ENCODE results near the gene RIMBP2.

RIMBP2 gene

DNA sequence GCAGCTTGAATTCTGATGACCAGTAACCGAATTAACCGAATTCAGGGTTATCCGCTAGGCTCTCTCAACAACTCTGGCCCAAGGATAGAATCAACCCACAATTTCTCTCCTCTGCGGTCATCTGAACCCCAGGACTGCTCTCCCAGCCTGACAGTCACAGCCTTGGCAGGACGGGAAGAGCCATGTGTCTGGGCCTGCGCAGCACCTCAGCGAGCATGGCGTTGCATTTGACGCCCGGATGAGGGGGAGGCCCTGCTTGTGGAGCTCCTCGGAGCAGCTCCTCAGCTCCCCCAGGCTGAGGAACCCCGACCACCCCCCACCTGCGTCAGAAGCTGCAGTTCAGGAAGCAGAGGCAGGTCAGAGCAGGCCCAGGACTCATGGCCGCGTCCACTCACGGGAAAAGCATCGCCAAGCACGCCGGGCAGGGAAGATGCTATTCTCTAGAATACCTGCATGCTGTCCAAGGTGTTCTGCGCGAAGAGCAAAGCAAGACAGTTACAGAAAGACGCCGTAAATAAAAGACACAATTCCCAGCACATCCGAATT lies 247.3 kb downstream of the RIMBP2 start:
- no peaks in the 10 kb centered on the region for H3K9me3 ChIP-seq (ENCODE audit: control insufficient read depth, low read length)
- H3K27me3 ChIP-seq (ENCODE audit: control insufficient read depth, insufficient read depth, low read length), result no peaks in the 10 kb centered on the region
- no peak overlapping the region for H3K9ac ChIP-seq (ENCODE audit: low read length)
- no peaks in the 10 kb centered on the region for H3K36me3 ChIP-seq (ENCODE audit: control insufficient read depth, insufficient read depth, low read length)
- H3K4me3 ChIP-seq (ENCODE audit: low read length), result no peak overlapping the region
- no peaks in the 10 kb centered on the region for H3K4me1 ChIP-seq (ENCODE audit: control insufficient read depth, insufficient read depth, low read length)

DNA sequence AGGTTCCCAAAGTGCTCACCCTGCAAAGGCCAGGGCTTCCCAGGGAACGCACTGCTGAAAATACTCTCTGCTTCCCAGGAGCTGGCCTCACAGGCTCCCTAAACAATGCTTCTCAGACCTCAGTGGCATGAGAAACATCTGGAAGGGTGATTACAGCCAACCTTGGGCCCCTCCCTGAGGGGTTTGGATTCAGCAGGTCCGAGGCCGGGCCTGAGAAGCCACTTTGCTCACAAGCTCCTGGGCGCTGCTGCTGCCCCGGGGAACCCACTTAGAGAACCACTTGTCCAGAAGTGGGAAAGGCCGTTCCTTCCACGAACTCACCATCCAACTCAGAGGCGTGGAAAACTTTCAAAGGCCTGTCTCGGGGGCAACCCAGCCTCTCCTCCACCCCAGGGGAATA lies 247.9 kb downstream of the RIMBP2 start:
- Histone ChIP-seq H3K4me3 (ENCODE audit: low read length) (no peak overlapping the region), H3K9me3 (ENCODE audit: control insufficient read depth, low read length) (no peaks in the 10 kb centered on the region), H3K36me3 (ENCODE audit: control insufficient read depth, insufficient read depth, low read length) (no peaks in the 10 kb centered on the region), H3K27me3 (ENCODE audit: control insufficient read depth, insufficient read depth, low read length) (no peaks in the 10 kb centered on the region), H3K9ac (ENCODE audit: low read length) (no peak overlapping the region), H3K4me1 (ENCODE audit: control insufficient read depth, insufficient read depth, low read length) (no peaks in the 10 kb centered on the region)

DNA sequence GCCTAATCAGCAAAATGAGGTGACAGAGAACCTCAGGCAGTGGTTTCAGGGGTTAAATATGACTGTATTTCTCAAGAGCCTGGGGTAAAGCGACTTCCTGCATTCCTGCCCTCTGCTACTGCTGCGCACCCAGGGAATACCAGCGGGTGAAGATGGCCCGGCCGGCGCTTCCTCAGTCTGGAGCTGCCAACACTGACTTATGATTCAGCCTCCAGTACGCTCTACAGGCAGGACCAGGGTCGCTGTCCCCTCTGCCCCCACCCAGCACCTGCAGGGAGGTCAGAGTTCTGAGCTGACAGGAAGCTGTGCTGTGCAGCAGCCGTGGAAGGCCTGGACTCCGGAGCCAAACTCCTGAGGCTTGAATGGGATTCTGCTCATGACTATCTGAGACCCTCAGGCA lies 250.5 kb downstream of the RIMBP2 start:
- Histone ChIP-seq H3K36me3 (ENCODE audit: control insufficient read depth, insufficient read depth, low read length) (no peaks in the 10 kb centered on the region), H3K27me3 (ENCODE audit: control insufficient read depth, insufficient read depth, low read length) (no peaks in the 10 kb centered on the region), H3K4me1 (ENCODE audit: control insufficient read depth, insufficient read depth, low read length) (no peaks in the 10 kb centered on the region), H3K4me3 (ENCODE audit: low read length) (no peak overlapping the region), H3K9ac (ENCODE audit: low read length) (no peak overlapping the region), H3K9me3 (ENCODE audit: control insufficient read depth, low read length) (no peaks in the 10 kb centered on the region)

DNA sequence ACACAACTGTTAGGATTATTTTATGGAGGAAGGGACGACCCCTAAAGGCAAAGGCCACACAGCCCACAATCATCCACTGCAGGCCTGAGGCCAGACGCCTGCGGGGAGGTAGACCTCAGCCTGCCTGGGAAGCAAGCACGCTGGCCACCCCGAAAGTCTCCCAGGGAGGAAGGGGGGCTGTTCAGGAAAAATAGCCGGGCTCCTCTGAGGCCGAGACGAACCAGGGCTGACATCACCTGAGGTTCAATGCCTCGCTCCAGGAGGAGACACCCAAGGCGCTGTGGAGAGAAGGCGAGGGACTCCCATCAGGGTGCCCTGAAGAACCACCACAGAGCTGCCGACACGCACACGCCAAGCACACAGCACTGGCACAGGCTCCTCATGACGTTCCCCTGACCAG lies 251.1 kb downstream of the RIMBP2 start:
- H3K27me3 ChIP-seq (ENCODE audit: control insufficient read depth, insufficient read depth, low read length), result no peaks in the 10 kb centered on the region
- H3K4me3 ChIP-seq (ENCODE audit: low read length), result no peak overlapping the region
- no peak overlapping the region for H3K9ac ChIP-seq (ENCODE audit: low read length)
- no peaks in the 10 kb centered on the region for H3K4me1 ChIP-seq (ENCODE audit: control insufficient read depth, insufficient read depth, low read length)
- H3K9me3 ChIP-seq (ENCODE audit: control insufficient read depth, low read length), result no peaks in the 10 kb centered on the region
- H3K36me3 ChIP-seq (ENCODE audit: control insufficient read depth, insufficient read depth, low read length), result no peaks in the 10 kb centered on the region

DNA sequence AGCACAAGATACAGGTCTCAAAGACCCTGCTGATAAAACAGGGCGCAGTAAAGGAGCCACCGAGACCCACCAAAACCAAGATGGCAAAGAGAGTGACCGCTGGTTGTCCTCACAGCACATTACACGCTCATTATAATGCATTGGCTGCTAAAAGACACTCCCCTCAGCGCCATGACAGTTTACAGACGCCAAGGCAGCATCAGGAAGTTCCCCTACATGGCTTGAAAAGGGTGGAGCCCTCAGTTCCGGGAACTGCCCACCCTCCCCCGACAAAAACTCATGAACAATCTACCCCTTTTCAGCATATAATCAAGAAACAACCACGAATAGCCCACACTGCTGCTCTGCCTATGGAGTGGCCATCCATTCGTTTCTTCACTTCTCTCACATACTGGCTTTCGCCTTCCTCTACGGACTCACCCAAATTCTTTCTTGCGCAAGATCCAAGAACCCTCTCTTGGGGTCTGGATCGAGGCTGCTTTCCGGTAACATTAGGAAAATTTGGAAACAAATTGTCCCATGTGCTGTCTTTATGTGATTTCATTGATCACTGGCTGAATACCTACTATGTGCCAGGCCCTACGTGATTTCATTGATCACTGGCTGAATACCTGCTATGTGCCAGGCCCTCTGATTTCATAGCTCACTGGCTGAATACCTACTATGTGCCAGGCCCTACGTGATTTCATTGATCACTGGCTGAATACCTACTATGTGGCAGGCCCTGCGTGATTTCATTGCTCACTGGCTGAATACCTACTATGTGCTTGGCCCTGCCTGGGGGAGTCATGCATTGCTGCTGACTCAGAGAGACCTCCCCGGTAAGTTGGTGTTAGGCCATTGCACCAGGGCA lies 252.1 kb downstream of the RIMBP2 start:
- no peaks in the 10 kb centered on the region for H3K27me3 ChIP-seq (ENCODE audit: control insufficient read depth, insufficient read depth, low read length)
- no peak overlapping the region for H3K4me3 ChIP-seq (ENCODE audit: low read length)

DNA sequence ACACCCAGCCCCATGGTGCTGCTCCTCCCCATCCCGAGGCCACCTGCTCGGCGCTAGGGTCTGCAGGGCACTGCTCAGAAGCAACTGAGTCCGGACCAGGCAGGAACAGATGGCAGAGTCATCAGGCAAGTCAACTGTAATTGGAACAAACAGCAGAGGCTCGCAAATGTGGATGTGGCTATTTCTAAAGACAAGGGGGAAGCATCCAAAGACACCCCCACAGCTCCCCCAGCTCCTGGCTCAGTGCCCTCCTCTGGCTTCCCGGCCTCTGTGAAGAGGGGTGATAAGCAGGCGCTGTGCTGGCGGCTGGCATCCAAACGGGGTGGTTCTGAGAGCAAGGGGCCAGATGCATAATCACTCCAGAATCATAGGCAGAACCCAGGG lies 252.8 kb downstream of the RIMBP2 start:
- H3K9me3 ChIP-seq (ENCODE audit: control insufficient read depth, low read length), result no peaks in the 10 kb centered on the region
- no peak overlapping the region for H3K4me3 ChIP-seq (ENCODE audit: low read length)
- H3K27me3 ChIP-seq (ENCODE audit: control insufficient read depth, insufficient read depth, low read length), result no peaks in the 10 kb centered on the region
- H3K4me1 ChIP-seq (ENCODE audit: control insufficient read depth, insufficient read depth, low read length), result no peaks in the 10 kb centered on the region
- H3K36me3 ChIP-seq (ENCODE audit: control insufficient read depth, insufficient read depth, low read length), result no peaks in the 10 kb centered on the region
- H3K9ac ChIP-seq (ENCODE audit: low read length), result no peak overlapping the region

More for the DNA sequence above, 252.1 kb downstream of the RIMBP2 start:
- no peak overlapping the region for H3K9ac ChIP-seq (ENCODE audit: low read length)
- no peaks in the 10 kb centered on the region for H3K36me3 ChIP-seq (ENCODE audit: control insufficient read depth, insufficient read depth, low read length)
- no peaks in the 10 kb centered on the region for H3K4me1 ChIP-seq (ENCODE audit: control insufficient read depth, insufficient read depth, low read length)
- H3K9me3 ChIP-seq (ENCODE audit: control insufficient read depth, low read length), result no peaks in the 10 kb centered on the region

DNA sequence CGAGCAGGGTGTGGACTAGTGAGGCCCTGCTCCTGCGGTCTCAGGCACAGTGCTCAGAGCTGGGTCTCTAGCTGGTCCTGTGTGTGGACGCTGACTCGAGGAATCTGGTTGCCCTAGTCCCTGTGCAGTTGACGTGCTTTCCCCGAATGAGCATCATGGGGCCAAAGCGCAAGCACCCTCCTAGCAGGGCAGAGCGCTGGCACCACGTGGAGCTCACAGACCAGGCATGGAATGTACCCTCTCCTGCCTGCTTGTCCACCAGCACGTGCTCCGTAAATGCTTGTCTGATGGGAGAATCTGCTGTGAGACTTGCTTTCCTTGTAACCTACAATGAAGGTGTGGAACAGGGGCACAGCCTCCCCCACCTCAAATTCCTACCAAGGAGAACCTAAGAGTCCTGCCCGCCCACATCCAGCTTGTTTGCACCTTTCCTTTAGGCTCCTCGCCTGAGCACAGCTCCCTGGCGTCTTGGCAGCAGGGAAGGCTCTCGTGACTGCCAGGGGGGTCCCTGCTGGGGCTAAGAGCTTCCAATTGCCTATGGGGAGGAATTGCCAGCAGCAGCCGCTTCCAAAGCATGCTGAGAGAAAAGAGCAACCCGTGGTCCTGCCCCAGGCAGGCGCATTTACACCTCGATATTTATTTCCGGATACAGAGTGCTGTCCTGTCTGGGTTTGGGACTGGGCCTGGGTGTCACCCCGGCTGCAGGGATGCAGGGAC lies 253.4 kb downstream of the RIMBP2 start:
- H3K4me1 ChIP-seq (ENCODE audit: control insufficient read depth, insufficient read depth, low read length), result no peaks in the 10 kb centered on the region
- no peaks in the 10 kb centered on the region for H3K27me3 ChIP-seq (ENCODE audit: control insufficient read depth, insufficient read depth, low read length)
- H3K4me3 ChIP-seq (ENCODE audit: low read length), result no peak overlapping the region
- no peaks in the 10 kb centered on the region for H3K9me3 ChIP-seq (ENCODE audit: control insufficient read depth, low read length)
- H3K36me3 ChIP-seq (ENCODE audit: control insufficient read depth, insufficient read depth, low read length), result no peaks in the 10 kb centered on the region
- H3K9ac ChIP-seq (ENCODE audit: low read length), result no peak overlapping the region

DNA sequence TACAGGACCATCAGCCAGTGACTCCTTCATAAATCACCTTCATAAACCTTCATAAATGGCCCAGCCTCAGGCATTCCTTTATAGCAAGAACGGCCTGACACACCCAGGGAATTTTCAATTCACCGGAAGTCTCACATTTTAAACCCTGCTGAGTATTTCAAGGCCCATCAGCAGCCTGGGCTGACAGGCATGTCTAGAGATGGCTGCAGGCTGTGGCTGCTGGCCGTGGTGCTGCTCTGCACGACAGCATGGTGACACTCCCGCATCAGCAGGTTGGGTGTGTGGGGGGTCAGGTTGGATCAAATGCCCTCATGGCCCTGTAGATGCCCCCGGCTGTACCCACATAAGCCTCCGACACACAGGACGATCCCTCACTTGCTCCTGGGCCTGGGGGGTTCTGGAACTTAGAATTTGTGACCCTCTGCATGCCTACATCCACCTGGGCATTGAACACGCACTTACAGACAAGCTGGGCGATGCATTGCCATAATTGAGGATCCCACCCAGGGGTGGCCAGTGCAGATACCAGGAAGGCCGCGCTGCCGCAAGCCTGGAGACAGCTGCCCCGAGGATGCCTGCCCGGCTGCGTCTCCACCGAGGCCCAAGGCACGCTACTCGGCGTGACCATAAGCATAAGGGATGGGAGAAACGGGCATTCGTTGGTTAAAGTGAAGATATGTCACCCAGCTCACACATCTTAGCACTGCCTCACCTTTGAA lies 254.1 kb downstream of the RIMBP2 start:
- Histone ChIP-seq H3K36me3 (ENCODE audit: control insufficient read depth, insufficient read depth, low read length) (no peaks in the 10 kb centered on the region), H3K27me3 (ENCODE audit: control insufficient read depth, insufficient read depth, low read length) (no peaks in the 10 kb centered on the region), H3K9me3 (ENCODE audit: control insufficient read depth, low read length) (no peaks in the 10 kb centered on the region), H3K4me1 (ENCODE audit: control insufficient read depth, insufficient read depth, low read length) (no peaks in the 10 kb centered on the region), H3K4me3 (ENCODE audit: low read length) (no peak overlapping the region), H3K9ac (ENCODE audit: low read length) (no peak overlapping the region)

DNA sequence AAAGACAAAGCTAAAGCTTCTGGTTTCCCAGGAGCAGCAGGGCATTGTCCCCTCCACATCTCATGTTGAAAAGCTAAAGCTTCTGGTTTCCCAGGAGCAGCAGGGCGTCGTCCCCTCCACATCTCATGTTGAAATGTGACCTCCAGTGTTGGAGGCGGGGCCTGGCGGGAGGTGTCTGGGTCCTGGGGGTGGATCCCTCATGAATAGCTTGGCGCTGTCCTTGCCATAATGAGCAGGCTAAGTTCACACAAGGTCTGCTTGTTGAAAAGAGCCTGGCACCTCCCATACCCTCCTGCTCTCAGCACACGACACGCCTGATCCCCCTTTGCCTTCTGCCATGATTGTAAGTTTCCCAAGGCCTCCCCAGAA lies 254.7 kb downstream of the RIMBP2 start:
- H3K4me3 ChIP-seq (ENCODE audit: low read length), result no peak overlapping the region
- no peaks in the 10 kb centered on the region for H3K4me1 ChIP-seq (ENCODE audit: control insufficient read depth, insufficient read depth, low read length)
- no peaks in the 10 kb centered on the region for H3K36me3 ChIP-seq (ENCODE audit: control insufficient read depth, insufficient read depth, low read length)
- H3K27me3 ChIP-seq (ENCODE audit: control insufficient read depth, insufficient read depth, low read length), result no peaks in the 10 kb centered on the region
- no peaks in the 10 kb centered on the region for H3K9me3 ChIP-seq (ENCODE audit: control insufficient read depth, low read length)
- no peak overlapping the region for H3K9ac ChIP-seq (ENCODE audit: low read length)

DNA sequence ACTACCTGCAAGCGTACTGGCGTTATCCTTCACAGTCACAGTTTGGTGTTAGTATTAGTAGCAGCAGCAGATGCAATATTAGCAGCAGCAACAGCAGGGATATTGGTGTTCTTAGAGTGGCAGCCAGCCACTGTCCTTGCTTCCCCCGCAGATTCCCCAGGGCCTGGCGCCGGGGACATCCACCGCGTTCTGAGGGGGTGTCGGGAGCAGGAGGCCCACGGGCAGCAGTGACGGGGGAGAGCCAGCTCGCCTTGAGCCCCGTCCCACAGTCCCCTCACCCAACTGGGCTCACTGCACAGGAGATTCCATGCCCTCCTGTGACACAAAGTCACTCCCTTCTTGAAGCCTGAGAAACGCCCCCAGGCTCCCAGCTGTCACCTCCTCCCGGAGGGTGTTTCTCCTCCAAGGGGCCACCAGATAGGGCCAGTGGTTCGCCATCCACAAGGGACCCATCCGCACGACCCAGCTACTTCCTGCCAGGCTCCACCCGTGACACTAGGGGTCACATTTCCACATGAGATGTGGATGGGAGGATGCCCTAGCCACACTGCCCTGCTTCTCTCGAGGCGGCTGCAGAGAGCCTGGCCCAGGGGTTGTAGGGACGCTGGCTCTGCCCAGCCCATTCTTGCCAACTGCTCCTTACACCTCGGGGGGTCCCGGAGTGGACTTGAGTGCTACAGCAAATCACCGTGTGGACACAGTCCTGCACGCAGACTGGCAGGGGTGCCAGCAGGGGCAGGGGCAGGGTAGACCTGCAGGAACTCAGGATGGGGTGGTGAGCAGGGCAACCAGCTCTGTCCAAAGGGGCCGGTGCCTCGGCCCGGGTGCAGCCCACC lies 255.3 kb downstream of the RIMBP2 start:
- Histone ChIP-seq H3K36me3 (ENCODE audit: control insufficient read depth, insufficient read depth, low read length) (no peaks in the 10 kb centered on the region), H3K4me1 (ENCODE audit: control insufficient read depth, insufficient read depth, low read length) (no peaks in the 10 kb centered on the region), H3K9ac (ENCODE audit: low read length) (no peak overlapping the region), H3K27me3 (ENCODE audit: control insufficient read depth, insufficient read depth, low read length) (no peaks in the 10 kb centered on the region), H3K9me3 (ENCODE audit: control insufficient read depth, low read length) (no peaks in the 10 kb centered on the region), H3K4me3 (ENCODE audit: low read length) (no peak overlapping the region)

DNA sequence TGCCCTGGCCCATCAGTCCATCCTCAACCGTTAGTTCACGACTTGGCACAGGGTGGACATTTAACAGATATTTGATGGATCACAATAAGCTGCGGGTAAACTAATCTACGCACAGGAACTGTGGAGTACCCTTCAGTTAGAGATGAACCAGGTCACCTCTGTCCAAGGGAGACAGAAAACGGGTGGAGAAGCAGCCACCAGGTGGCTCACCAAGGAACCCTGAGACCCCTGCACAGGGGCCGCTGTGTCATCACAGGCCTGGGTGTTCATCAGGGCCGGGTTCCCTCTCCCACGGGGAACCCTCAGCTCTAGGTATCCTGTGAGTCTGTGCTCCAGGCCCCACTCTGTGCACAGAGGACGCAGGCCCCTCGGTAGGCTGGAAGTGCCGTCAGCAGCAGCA lies 256.2 kb downstream of the RIMBP2 start:
- Histone ChIP-seq H3K9me3 (ENCODE audit: control insufficient read depth, low read length) (no peaks in the 10 kb centered on the region), H3K4me3 (ENCODE audit: low read length) (no peak overlapping the region), H3K4me1 (ENCODE audit: control insufficient read depth, insufficient read depth, low read length) (no peaks in the 10 kb centered on the region), H3K9ac (ENCODE audit: low read length) (no peak overlapping the region), H3K27me3 (ENCODE audit: control insufficient read depth, insufficient read depth, low read length) (no peaks in the 10 kb centered on the region), H3K36me3 (ENCODE audit: control insufficient read depth, insufficient read depth, low read length) (no peaks in the 10 kb centered on the region)

All from mucosa of stomach (tissue), 1 donor.